ENCODE measurements around the gene VDAC1.
"Not testable (repeated sequence)": the region's sequence is repeated elsewhere in the genome, so short reads cannot be mapped to it uniquely, and the experiment has no call there.

Gene VDAC1

GRCh38 chr5:134030303-134030964 is 25.7 kb upstream of the VDAC1 start:
- H3K27me3 Mint-ChIP-seq; H3K27ac Mint-ChIP-seq; H3K36me3 Mint-ChIP-seq (ENCODE audit: low read depth); H3K9me3 Mint-ChIP-seq; H3K4me3 Mint-ChIP-seq; H3K4me1 Mint-ChIP-seq (ENCODE audit: low read depth): not testable (repeated sequence)

DNA sequence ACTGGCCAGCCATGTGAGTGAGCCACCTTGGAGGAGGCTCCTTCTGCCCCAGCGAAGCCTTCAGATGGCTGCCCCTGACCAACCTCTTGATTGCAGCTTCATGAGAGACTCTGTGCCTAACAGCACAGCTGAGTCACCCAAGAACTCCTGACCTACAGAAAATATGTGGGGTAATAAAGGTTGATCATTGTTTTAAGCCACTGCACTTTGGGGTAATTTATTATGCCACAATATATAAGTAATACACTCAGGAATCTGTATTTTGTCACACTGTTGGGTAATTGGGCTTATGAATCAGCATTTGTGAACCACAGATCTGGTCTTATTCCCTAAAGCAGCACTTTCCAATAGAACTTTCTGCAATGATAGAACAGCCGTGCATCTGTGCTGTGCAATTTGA is 24.4 kb upstream of the VDAC1 start:
- Mint-ChIP-seq H3K4me3 (no peak overlapping the region), H3K27me3 (no peaks in the 10 kb centered on the region), H3K36me3 (ENCODE audit: low read depth) (no peaks in the 10 kb centered on the region), H3K4me1 (ENCODE audit: low read depth) (no peaks in the 10 kb centered on the region), H3K9me3 (no peaks in the 10 kb centered on the region), H3K27ac (no peak overlapping the region)

GRCh38 chr5:134028496-134028895 is 23.7 kb upstream of the VDAC1 start:
- H3K27ac Mint-ChIP-seq, result no peak overlapping the region

DNA sequence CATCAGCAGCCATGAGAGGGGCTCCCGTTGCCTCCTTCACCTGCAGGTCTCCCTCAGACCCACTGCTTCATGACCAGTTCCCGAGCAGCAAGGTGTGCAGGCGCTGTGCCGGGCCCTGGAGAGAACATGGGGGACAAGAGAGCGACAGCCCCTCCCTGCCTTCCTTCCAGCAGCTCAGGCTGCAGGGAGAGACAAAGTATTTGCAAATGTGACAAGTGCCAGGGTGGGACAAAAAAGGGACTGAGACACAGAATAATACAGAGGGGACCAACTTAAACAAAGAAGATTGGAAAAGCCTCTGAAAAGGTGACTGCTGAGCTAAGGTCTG is 22.5 kb upstream of the VDAC1 start:
- Mint-ChIP-seq H3K27ac (no peak overlapping the region), H3K4me1 (ENCODE audit: low read depth) (no peaks in the 10 kb centered on the region), H3K4me3 (no peak overlapping the region), H3K27me3 (no peaks in the 10 kb centered on the region), H3K36me3 (ENCODE audit: low read depth) (no peaks in the 10 kb centered on the region), H3K9me3 (no peaks in the 10 kb centered on the region)

More at GRCh38 chr5:134028496-134028895, 23.7 kb upstream of the VDAC1 start:
- H3K27me3 Mint-ChIP-seq, result no peaks in the 10 kb centered on the region
- H3K4me1 Mint-ChIP-seq (ENCODE audit: low read depth), result no peaks in the 10 kb centered on the region
- H3K36me3 Mint-ChIP-seq (ENCODE audit: low read depth), result no peaks in the 10 kb centered on the region
- H3K4me3 Mint-ChIP-seq, result no peak overlapping the region
- no peaks in the 10 kb centered on the region for H3K9me3 Mint-ChIP-seq

GRCh38 chr5:134026521-134027287 is 21.9 kb upstream of the VDAC1 start:
- no peak overlapping the region for H3K27ac Mint-ChIP-seq

GRCh38 chr5:134025786-134026185 is 21.0 kb upstream of the VDAC1 start:
- no peaks in the 10 kb centered on the region for H3K4me1 Mint-ChIP-seq (ENCODE audit: low read depth)
- H3K9me3 Mint-ChIP-seq, result no peaks in the 10 kb centered on the region
- H3K27me3 Mint-ChIP-seq, result no peaks in the 10 kb centered on the region
- no peaks in the 10 kb centered on the region for H3K36me3 Mint-ChIP-seq (ENCODE audit: low read depth)
- H3K4me3 Mint-ChIP-seq, result no peak overlapping the region
- H3K27ac Mint-ChIP-seq, result no peak overlapping the region

More at GRCh38 chr5:134026521-134027287, 21.9 kb upstream of the VDAC1 start:
- Mint-ChIP-seq H3K9me3 (no peaks in the 10 kb centered on the region), H3K36me3 (ENCODE audit: low read depth) (no peaks in the 10 kb centered on the region), H3K27me3 (no peaks in the 10 kb centered on the region), H3K4me1 (ENCODE audit: low read depth) (no peaks in the 10 kb centered on the region), H3K4me3 (no peak overlapping the region)

- Mint-ChIP-seq H3K4me1 (ENCODE audit: low read depth) (no peaks in the 10 kb centered on the region), H3K4me3 (no peak overlapping the region), H3K27me3 (no peaks in the 10 kb centered on the region), H3K27ac (no peak overlapping the region), H3K9me3 (no peaks in the 10 kb centered on the region), H3K36me3 (ENCODE audit: low read depth) (no peaks in the 10 kb centered on the region)
Observed at GRCh38 chr5:134024811-134025210, 20.0 kb upstream of the VDAC1 start.

- Mint-ChIP-seq H3K36me3 (ENCODE audit: low read depth) (no peaks in the 10 kb centered on the region), H3K27ac (no peak overlapping the region), H3K4me1 (ENCODE audit: low read depth) (no peaks in the 10 kb centered on the region), H3K9me3 (no peaks in the 10 kb centered on the region), H3K27me3 (no peaks in the 10 kb centered on the region), H3K4me3 (no peak overlapping the region)
Observed at GRCh38 chr5:134022333-134022732, 17.6 kb upstream of the VDAC1 start.

DNA sequence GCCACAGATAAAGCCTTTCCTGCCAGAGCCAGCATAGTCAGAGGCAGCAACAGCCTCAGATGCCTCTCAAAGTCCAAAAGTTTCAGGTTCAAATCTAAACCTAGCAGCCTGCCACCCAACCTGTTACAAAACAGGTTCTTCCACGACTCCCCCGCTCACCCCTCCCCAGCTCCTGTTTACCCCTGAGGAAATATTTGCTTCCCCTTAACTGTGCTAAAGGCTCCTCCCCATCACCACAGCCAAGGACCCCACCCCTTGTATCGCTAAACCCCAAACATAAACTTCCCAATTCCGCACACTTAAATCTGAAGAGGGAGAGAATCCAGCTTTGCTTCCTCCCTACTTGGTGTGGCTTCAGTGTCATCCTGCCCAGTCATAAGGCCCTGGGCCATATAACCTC is 15.4 kb upstream of the VDAC1 start:
- H3K4me3 Mint-ChIP-seq, result no peak overlapping the region
- no peak overlapping the region for H3K27ac Mint-ChIP-seq
- H3K4me1 Mint-ChIP-seq (ENCODE audit: low read depth), result no peaks in the 10 kb centered on the region
- H3K27me3 Mint-ChIP-seq, result no peaks in the 10 kb centered on the region
- no peaks in the 10 kb centered on the region for H3K9me3 Mint-ChIP-seq
- H3K36me3 Mint-ChIP-seq (ENCODE audit: low read depth), result no peaks in the 10 kb centered on the region

DNA sequence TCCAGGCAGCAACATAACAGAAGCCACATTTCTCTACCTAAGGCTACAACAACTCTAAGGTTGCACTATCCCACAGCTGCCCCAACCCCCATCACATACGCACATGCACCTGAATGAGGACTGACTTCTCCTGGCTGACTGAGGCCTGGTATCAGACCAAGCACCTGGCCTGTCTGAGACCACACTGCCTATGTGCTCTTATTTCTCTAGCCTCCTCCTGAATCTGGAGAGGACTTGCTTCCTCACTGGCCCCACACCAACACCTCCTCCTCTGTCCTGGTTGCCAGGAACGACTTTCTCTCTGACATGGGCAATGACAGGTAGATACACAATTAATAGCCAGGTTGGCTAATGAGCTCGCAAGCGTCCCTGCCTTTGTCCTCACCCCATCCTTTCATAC is 14.9 kb upstream of the VDAC1 start:
- H3K9me3 Mint-ChIP-seq, result no peaks in the 10 kb centered on the region
- no peaks in the 10 kb centered on the region for H3K27me3 Mint-ChIP-seq
- no peaks in the 10 kb centered on the region for H3K4me1 Mint-ChIP-seq (ENCODE audit: low read depth)
- H3K4me3 Mint-ChIP-seq, result no peak overlapping the region
- no peaks in the 10 kb centered on the region for H3K36me3 Mint-ChIP-seq (ENCODE audit: low read depth)
- no peak overlapping the region for H3K27ac Mint-ChIP-seq

DNA sequence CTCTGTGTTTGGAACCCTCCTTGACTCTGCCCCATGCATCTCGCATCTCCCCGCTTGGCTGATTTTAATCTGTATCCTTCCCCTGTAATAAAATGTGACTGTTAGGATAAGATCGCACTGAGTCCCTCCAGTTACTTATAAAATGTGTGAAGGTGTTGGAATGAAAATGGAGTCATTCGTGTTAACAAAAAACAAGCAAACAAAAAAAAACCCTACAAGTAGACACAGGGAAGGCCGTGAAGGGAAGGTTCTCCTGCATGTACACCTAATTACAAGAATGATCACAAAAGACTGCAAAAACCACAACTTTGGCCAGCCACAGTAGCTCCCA is 14.2 kb upstream of the VDAC1 start:
- Mint-ChIP-seq H3K9me3 (no peaks in the 10 kb centered on the region), H3K4me1 (ENCODE audit: low read depth) (no peaks in the 10 kb centered on the region), H3K36me3 (ENCODE audit: low read depth) (no peaks in the 10 kb centered on the region), H3K4me3 (no peak overlapping the region), H3K27me3 (no peaks in the 10 kb centered on the region), H3K27ac (no peak overlapping the region)

DNA sequence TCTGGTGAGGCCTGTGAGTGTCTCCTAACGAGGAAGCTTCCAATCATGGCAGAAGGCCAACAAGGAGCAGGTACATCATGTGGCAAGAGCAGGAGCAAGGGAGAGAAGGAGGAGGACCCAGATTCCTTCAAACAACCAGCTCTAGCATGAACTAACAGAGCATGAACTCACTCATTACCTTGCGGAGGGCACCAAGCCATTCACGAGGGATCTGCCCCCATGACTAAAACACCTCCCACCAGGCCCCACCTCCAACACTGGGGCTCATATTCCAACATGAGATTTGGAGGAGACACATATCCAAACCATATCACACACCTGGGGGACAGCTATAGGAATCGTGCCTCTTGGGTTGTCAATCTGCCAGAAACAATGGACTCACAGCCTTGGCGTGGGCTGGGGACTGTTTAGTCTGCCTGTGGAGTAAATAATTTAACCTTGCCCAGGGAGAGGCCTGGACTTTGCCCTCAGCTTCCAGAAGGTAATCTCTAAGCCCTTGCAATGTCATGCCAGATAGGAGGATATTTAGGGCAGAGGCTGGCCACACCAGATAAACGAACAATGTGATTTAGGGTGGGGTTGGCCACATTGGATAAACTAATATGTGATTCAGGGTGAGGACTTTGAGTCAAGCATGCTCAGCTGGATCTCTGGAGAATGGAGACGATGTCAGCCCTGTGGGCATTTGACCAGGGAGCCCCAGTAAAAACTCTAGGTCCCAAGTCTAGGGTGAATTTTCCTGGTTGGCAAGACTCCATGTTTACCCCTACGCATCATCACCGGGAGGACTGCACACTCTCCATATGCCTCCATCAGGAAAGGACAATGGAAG is 13.6 kb upstream of the VDAC1 start:
- H3K4me1 Mint-ChIP-seq (ENCODE audit: low read depth), result no peaks in the 10 kb centered on the region
- H3K27me3 Mint-ChIP-seq, result peaks cover 1% of the 10 kb centered on the region
- no peak overlapping the region for H3K4me3 Mint-ChIP-seq
- no peak overlapping the region for H3K27ac Mint-ChIP-seq
- no peaks in the 10 kb centered on the region for H3K9me3 Mint-ChIP-seq
- no peaks in the 10 kb centered on the region for H3K36me3 Mint-ChIP-seq (ENCODE audit: low read depth)

DNA sequence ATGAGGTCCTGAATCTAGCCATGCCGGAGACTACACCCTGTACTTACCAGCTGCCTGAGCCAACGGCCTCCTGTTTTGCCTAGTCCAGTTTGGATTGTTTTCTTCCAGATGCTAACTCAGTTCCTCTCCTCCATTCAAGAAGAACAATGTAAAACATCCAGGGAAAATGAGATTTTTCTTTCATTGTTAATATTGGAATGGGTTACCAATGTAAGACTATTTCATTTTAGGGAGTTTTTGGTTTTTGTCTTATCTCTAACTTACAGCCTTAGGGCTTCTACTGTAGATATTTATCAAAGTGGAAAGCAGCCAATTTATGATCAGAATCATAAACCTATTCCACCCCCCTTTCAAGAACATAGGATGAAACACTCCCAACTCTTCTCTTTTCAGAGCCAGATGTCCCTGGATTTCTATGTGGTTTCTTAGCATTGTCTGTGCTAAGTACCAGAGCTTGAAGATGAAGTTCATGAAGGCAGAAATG is 3.5 kb upstream of the VDAC1 start:
- Mint-ChIP-seq H3K36me3 (ENCODE audit: low read depth) (peaks cover 6% of the 10 kb centered on the region), H3K4me1 (ENCODE audit: low read depth) (peaks cover 22% of the 10 kb centered on the region), H3K27me3 (peaks cover 18% of the 10 kb centered on the region), H3K27ac (no peak overlapping the region), H3K9me3 (no peaks in the 10 kb centered on the region), H3K4me3 (no peak overlapping the region)

DNA sequence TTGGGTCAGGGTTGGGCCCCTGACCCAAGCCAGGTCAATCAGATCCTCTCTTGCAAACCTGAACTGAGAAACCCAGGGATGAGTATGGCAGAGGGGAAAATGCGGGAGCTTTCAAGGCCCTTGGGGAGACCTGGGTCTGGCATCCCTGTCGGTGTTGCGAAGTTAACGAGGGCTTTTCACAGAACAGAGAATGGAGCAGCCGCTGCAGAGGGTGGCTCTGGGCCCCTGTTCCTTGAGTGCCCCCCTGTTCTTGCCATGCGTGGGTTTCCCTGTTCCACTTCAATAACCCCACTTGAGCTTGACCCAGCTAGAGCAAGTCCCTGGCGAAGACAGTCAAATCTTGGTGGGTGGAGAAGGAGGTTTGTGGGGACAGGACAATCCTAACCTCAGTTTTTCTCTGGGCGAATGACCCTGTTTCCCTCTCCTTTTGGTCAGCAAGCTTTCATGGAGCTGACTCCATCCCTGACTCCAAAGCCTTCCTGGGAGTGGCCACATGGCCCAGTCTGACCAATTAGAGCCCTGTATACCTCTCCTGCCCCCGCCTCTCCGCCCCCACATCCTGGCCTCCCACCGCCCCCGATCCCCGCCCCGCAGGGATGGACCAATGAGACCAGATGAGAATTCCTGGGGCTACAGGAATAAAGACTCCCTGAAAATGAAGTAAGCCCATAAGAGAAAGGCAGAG is 2.9 kb upstream of the VDAC1 start:
- H3K27me3 Mint-ChIP-seq, result peaks cover 12% of the 10 kb centered on the region
- no peak overlapping the region for H3K4me3 Mint-ChIP-seq
- no peak overlapping the region for H3K27ac Mint-ChIP-seq
- H3K4me1 Mint-ChIP-seq (ENCODE audit: low read depth), result peaks cover 28% of the 10 kb centered on the region
- peaks cover 12% of the 10 kb centered on the region for H3K36me3 Mint-ChIP-seq (ENCODE audit: low read depth)
- H3K9me3 Mint-ChIP-seq, result no peaks in the 10 kb centered on the region

GRCh38 chr5:134006115-134006514 is 1.3 kb upstream of the VDAC1 start:
- Mint-ChIP-seq H3K36me3 (ENCODE audit: low read depth) (peaks cover 26% of the 10 kb centered on the region), H3K27me3 (peaks cover 4% of the 10 kb centered on the region), H3K27ac (peak overlapping the region; percentile 92), H3K4me3 (peak overlapping the region; percentile 90), H3K4me1 (ENCODE audit: low read depth) (peaks cover 43% of the 10 kb centered on the region), H3K9me3 (no peaks in the 10 kb centered on the region)
